HG03280 (cell line): ENCODE measurements around the gene LRP11.

ENCODE experiments used
- ATAC-seq: cut with Tn5 transposase; IDR thresholded peaks from one replicate; pipeline ENCODE4 v1.9.1; 2021; ENCODE audit warnings: mild to moderate bottlenecking, moderate library complexity; ENCODE audit not compliant: unreplicated experiment

Gene LRP11

GRCh38 chr6:149806127-149806526 is 58.0 kb downstream of the LRP11 start:
- ATAC-seq = no peak

- ATAC-seq = no peak
These were observed 80.6 kb downstream of the LRP11 start for GRCh38 chr6:149783551-149783950.

GRCh38 chr6:149782337-149782736 is 81.8 kb downstream of the LRP11 start:
- ATAC-seq = no peak

- ATAC-seq = no peak
These were observed 82.4 kb downstream of the LRP11 start for GRCh38 chr6:149781715-149782114.

GRCh38 chr6:149779644-149779963 is 84.6 kb downstream of the LRP11 start:
- no peak for ATAC-seq

GRCh38 chr6:149777624-149778023 is 86.5 kb downstream of the LRP11 start:
- ATAC-seq = no peak

GRCh38 chr6:149771925-149772324 is 92.2 kb downstream of the LRP11 start:
- ATAC-seq = no peak

GRCh38 chr6:149771185-149771584 is 93.0 kb downstream of the LRP11 start:
- no peak for ATAC-seq

- ATAC-seq = no peak
These were observed 94.5 kb downstream of the LRP11 start for GRCh38 chr6:149769676-149770075.
